NCI-H526 (cell line): ENCODE data around the gene GPC6.

Experiments used
- DNase-seq, 2 experiments: peaks; one replicate each; lab custom pipeline; 2025; lab: John Stamatoyannopoulos, UW

GPC6 gene

GRCh38 chr13:94243551-94243950, 1016.9 kb downstream of the GPC6 start:
- DNase-seq: no peak

- DNase-seq: no peak
Measured at GRCh38 chr13:94246495-94246894, 1019.9 kb downstream of the GPC6 start.

GRCh38 chr13:94247890-94248289, 1021.3 kb downstream of the GPC6 start:
- DNase-seq: no peak

- DNase-seq: no peak
Measured at GRCh38 chr13:94248454-94249228, 1022.0 kb downstream of the GPC6 start.

- no peak for DNase-seq
Measured at GRCh38 chr13:94249512-94249911, 1022.9 kb downstream of the GPC6 start.

GRCh38 chr13:94251831-94252608, 1025.4 kb downstream of the GPC6 start:
- DNase-seq: no peak

GRCh38 chr13:94254737-94255136, 1028.1 kb downstream of the GPC6 start:
- no peak for DNase-seq

- DNase-seq: no peak
Measured at GRCh38 chr13:94256721-94257120, 1030.1 kb downstream of the GPC6 start.

- DNase-seq: no peak
Measured at GRCh38 chr13:94259984-94260383, 1033.4 kb downstream of the GPC6 start.

GRCh38 chr13:94261163-94261562, 1034.6 kb downstream of the GPC6 start:
- DNase-seq: no peak

- DNase-seq: peak; percentile 17 to 55
Measured at GRCh38 chr13:94263038-94263437, 1036.4 kb downstream of the GPC6 start.

- DNase-seq: peak; percentile 37 to 52
Measured at GRCh38 chr13:94267581-94268366, 1041.2 kb downstream of the GPC6 start.

GRCh38 chr13:94268661-94269060, 1042.1 kb downstream of the GPC6 start:
- no peak for DNase-seq

- no peak for DNase-seq
Measured at GRCh38 chr13:94269557-94269956, 1043.0 kb downstream of the GPC6 start.

- DNase-seq: no peak
Measured at GRCh38 chr13:94270556-94270955, 1043.9 kb downstream of the GPC6 start.

- DNase-seq: no peak
Measured at GRCh38 chr13:94272038-94272437, 1045.4 kb downstream of the GPC6 start.

GRCh38 chr13:94280349-94280748, 1053.7 kb downstream of the GPC6 start:
- DNase-seq: no peak

- no peak for DNase-seq
Measured at GRCh38 chr13:94280845-94281244, 1054.2 kb downstream of the GPC6 start.

GRCh38 chr13:94286581-94286980, 1060.0 kb downstream of the GPC6 start:
- DNase-seq: no peak

GRCh38 chr13:94291631-94292322, 1065.2 kb downstream of the GPC6 start:
- DNase-seq: no peak

- DNase-seq: no peak
Measured at GRCh38 chr13:94292323-94292640, 1065.7 kb downstream of the GPC6 start.

GRCh38 chr13:94296471-94296870, 1069.9 kb downstream of the GPC6 start:
- no peak for DNase-seq
